Kidney epithelial cell (primary cell): ENCODE measurements around the gene CBY3. TPM values are rescaled to one million over a fixed set of nuclear protein-coding genes. Genes with fewer than 3 reads are reported as not detected.
"Not testable (repeated sequence)": the region's sequence is repeated elsewhere in the genome, so short reads cannot be mapped to it uniquely, and the experiment has no call there.

Experiments used
- DNase-seq: peaks from one replicate; pipeline ENCODE4 v3.0.0-alpha.2; 2010; ENCODE audit warnings: low read depth
- H3K27me3 ChIP-seq: 2 replicates; pipeline ENCODE4 v1.6.0; 2011; ENCODE audit warnings: low read length; ENCODE audit not compliant: control insufficient read depth, insufficient read depth
- H3K36me3 ChIP-seq: 2 replicates; pipeline ENCODE4 v1.5.1; 2011; ENCODE audit warnings: low read length; ENCODE audit not compliant: control insufficient read depth, insufficient read depth
- H3K4me3 ChIP-seq: 2 replicates; pipeline ENCODE4 v1.5.1; 2011; ENCODE audit warnings: low read depth, mild to moderate bottlenecking, control low read depth, low read length
- total RNA-seq: library from RNA; depleted of rRNA; stranded (reverse); fragments of >200 nt; gene quantifications from 2 replicates; pipeline ENCODE4 v1.2.3, GENCODE V29; 2015
- TF ChIP-seq, protein P1 (sequence below): IDR thresholded peaks from 2 replicates; pipeline ENCODE4 v1.5.1; 2011; ENCODE audit warnings: mild to moderate bottlenecking, moderate library complexity, low read length, control low read depth, inconsistent platforms; ENCODE audit not compliant: insufficient read depth, poor library complexity, severe bottlenecking

Gene CBY3
- total RNA-seq, 1 donor from 2014 or later, result not detected

DNA sequence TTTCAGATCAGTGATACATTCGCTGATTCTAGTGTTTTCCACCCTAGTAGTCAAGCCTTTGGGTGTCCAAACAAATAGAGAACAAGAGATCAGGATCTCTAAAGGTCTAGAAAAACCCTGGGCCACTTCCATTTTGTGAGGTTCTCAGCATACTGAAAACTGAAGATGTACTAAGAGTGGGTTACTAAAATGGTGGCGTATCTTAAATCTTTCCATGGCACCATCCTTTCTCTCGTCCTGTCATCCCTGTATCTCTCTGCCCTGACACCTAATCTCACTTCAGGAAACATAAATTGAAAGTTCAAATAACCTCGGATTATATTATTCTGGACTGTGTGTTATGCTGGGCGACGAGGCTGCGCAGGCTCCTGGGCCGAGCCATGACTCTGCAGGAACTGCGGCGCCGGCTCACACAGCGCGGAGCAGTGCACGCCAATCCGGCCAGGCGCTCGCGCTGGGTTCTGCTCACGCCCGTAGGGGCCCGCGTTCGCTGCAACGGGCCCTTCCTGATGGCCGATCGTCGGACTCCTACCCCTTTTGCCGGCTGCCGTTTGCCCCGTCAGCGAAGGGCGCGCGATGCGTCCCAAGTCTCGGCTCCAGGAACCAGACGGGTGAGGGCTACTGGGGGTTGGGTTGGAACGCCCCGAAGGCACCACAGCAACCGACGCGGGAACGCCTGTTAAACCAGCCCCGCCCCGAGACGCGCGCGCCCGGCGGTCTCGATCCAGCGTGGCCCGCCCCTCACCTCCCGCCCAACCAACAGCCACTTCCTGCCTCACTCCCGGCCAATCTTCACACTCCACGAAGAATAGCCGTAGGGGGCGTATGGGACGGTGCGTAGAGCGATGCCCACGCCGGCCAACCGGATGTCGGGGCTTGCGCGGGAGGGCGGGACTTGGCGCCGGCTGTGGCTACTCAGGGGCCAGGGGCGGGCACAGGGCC is 17.4 kb upstream of the CBY3 start:
- TF ChIP-seq, protein P1, sequence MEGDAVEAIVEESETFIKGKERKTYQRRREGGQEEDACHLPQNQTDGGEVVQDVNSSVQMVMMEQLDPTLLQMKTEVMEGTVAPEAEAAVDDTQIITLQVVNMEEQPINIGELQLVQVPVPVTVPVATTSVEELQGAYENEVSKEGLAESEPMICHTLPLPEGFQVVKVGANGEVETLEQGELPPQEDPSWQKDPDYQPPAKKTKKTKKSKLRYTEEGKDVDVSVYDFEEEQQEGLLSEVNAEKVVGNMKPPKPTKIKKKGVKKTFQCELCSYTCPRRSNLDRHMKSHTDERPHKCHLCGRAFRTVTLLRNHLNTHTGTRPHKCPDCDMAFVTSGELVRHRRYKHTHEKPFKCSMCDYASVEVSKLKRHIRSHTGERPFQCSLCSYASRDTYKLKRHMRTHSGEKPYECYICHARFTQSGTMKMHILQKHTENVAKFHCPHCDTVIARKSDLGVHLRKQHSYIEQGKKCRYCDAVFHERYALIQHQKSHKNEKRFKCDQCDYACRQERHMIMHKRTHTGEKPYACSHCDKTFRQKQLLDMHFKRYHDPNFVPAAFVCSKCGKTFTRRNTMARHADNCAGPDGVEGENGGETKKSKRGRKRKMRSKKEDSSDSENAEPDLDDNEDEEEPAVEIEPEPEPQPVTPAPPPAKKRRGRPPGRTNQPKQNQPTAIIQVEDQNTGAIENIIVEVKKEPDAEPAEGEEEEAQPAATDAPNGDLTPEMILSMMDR, result no peak
- DNase-seq, result peak; percentile 94
- Histone ChIP-seq H3K27me3 (no peaks in the 10 kb centered on the region), H3K4me3 (peak overlapping the region; percentile 98), H3K36me3 (no peaks in the 10 kb centered on the region)

GRCh38 chr5:179697543-179697942 is 16.7 kb upstream of the CBY3 start:
- not testable (repeated sequence) for DNase-seq, H3K36me3 ChIP-seq, H3K27me3 ChIP-seq
- H3K4me3 ChIP-seq, result peak overlapping the region; percentile 67

DNA sequence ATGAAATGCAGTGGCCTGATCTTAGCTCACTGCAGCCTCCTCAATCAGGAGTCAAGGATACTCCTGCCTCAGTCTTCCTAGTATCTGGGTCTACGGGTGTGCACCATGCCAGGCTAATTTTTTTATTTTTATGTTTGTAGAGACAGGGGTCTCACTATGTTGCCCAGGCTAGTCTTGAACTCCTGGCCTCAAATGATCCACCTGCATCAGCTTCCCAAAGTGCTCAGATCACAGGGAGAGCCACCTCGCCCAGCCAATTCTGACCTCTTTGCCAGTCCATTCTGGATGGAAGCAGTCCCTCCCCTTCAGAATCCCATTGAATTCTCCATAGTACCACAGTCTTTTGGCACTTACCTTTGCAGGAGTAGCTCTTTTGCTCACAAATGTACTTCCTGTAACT is 16.3 kb upstream of the CBY3 start:
- Histone ChIP-seq H3K36me3 (no peaks in the 10 kb centered on the region), H3K4me3 (no peak overlapping the region), H3K27me3 (no peaks in the 10 kb centered on the region)
- no peak for DNase-seq
- TF ChIP-seq, protein P1, result no peak

DNA sequence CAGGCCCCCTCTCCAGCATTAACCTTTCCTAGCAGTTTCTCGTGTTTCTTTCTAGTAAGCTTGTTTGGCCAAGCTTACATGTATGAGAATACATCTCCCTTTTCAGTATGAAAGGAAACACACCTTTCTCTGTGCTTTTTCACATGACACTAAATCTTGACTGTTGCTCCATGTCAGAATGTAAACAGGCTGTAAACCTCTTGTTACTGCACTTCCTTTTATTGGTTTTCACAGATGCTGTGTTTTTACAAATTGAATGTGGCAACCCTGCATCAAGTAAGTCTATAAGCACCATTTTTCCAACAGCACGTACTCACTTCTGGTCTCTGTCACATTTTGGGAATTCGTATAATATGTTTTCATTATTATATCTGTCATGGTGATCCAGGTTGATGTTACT is 15.8 kb upstream of the CBY3 start:
- H3K36me3 ChIP-seq, result no peaks in the 10 kb centered on the region
- no peak for DNase-seq
- H3K4me3 ChIP-seq, result no peak overlapping the region
- H3K27me3 ChIP-seq, result no peaks in the 10 kb centered on the region
- TF ChIP-seq, protein P1, result no peak

DNA sequence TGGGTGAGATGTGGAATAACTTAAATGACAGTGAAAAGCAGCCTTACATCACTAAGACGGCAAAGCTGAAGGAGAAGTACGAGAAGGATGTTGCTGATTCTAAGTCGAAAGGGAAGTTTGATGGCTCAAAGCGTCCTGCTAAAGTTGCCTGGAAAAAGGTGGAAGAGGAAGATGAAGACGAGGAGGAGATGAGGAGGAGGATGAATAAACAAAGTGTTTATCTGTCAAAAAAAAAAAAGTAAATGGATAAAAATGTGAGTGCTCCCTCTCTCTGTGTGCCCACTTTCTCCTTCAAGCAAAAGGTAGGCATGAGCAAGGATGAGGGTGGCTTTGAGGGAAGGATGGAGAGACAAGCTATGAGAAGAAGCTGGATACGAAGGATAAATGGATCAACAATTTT is 13.7 kb upstream of the CBY3 start:
- DNase-seq, result no peak
- Histone ChIP-seq H3K36me3 (no peaks in the 10 kb centered on the region), H3K27me3 (no peaks in the 10 kb centered on the region), H3K4me3 (no peak overlapping the region)
- TF ChIP-seq, protein P1, result no peak

GRCh38 chr5:179689212-179689611 is 8.4 kb upstream of the CBY3 start:
- DNase-seq, result not testable (repeated sequence)

More at GRCh38 chr5:179689212-179689611, 8.4 kb upstream of the CBY3 start:
- not testable (repeated sequence) for H3K4me3 ChIP-seq, H3K27me3 ChIP-seq, H3K36me3 ChIP-seq
